Activated CD8-positive, alpha-beta memory T cell treated with anti-CD3 and anti-CD28 coated beads for 36 hours (primary cell): ENCODE results near the gene C6. TPM values are rescaled to one million over a fixed set of nuclear protein-coding genes. Genes with fewer than 3 reads are reported as not detected.
"Not testable (repeated sequence)": the region's sequence is repeated elsewhere in the genome, so short reads cannot be mapped to it uniquely, and the experiment has no call there.

ENCODE experiments used
- CTCF ChIA-PET: fragments of 350-600 bp; sonication (Branson Sonifier 250); formaldehyde crosslinking; loops from one replicate; lab custom pipeline; 2021; ENCODE audit warnings: antibody characterized with exemption; lab: Charles Lee
- POLR2A ChIA-PET: fragments of 350-600 bp; sonication (Branson Sonifier 250); formaldehyde crosslinking; loops from one replicate; lab custom pipeline; 2021; ENCODE audit warnings: antibody characterized with exemption; lab: Charles Lee
- total RNA-seq, 2 experiments: library from RNA; stranded (reverse); gene quantifications; one replicate each; pipeline ENCODE4 v1.2.3, GENCODE V29; 2021

Gene C6
- total RNA-seq, 2 experiments from 2014 or later = not detected

DNA sequence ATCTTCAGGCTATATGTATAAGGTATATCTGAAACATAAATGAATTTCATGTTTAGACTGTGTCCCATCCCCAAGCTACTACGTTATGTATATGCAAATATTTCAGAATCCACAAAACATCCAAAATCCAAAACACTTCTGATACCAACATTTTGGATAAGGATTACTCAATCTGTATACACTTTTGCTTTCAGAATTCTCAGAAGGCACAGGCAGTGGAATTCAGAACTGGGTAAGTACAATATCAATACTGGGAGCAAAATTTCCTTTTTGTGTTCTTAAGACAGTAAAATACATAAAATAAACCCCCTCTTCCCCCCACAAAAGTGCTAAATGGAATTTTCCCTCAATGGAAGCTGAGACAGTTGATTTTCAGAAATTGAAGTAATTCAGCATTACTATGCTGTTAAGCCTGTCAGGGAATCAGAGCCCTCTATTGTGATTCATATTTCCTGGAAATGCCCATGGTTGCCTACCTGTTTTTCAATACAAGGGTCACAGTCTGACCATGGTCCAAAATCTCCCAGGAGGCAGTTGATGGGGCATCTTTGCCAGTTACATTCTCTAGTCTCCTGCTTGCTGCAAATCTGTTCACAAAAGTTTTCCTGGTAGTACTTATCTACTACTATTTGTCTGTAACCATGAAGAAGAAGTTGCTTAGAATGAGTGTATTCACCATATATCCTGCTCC lies 12.1 kb downstream of the C6 start:
- CTCF ChIA-PET = no interaction called here
- POLR2A ChIA-PET = no interaction called here

GRCh38 chr5:41200506-41200905 lies 12.8 kb downstream of the C6 start:
- ChIA-PET CTCF (no interaction called here), POLR2A (no interaction called here)

DNA sequence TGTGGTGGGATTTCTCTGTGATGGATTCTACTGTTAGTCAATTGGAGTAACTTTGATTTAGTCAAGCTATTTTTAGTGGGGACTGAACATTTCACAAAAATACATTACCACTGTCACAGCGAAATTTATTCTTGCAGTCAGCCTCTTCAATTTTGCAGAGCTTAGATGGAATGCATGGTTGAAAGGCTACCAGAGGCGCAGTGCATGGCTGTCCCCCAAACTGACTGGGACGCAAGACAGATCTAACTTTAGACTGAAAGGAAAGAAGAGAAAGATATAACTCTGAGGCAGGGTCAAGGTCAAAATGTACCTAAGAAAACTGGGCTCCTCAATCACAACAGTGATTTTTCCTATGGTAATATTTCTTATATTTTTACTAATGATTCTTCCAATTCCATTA lies 13.7 kb downstream of the C6 start:
- ChIA-PET POLR2A (no interaction called here), CTCF (no interaction called here)

DNA sequence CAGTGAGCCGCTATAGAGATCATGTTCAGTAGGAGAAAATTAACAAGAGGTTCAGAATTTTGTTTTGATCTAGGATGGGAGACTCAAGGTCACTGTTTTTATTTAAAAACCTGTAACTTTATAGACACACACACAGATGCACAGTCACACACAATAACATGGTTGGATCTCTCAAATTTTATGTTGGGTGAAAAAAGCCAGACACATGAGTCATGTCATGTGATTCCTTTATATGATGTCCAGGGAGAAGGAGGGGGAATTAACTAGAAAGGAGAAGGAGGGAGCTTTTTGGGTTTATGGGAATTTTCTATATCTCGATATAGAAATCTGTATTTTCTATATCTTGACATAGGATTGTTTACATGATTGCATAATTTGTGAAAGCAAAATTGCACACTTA lies 17.1 kb downstream of the C6 start:
- ChIA-PET CTCF (no interaction called here), POLR2A (no interaction called here)

DNA sequence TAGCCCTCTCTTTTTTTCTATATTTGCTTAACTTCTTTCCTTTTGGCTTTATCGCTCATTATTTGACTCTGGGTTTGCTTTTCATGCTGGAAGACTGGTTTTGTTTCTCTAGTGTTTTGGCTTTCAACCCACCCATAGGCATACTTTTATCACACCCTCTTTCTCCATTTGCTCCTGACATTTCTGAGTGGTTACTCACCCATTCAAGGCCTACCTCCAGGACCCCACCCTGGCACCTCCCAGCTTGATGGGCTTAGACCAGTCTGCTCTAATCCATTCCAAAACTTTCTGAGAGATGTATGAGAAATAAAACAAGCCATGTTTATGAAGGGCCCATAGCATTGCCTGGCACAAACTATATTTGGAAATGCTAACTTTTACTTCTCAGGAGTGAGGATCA lies 18.1 kb downstream of the C6 start:
- CTCF ChIA-PET = no interaction called here
- POLR2A ChIA-PET = no interaction called here

GRCh38 chr5:41194339-41194738 lies 19.0 kb downstream of the C6 start:
- CTCF ChIA-PET = no interaction called here
- POLR2A ChIA-PET = no interaction called here

DNA sequence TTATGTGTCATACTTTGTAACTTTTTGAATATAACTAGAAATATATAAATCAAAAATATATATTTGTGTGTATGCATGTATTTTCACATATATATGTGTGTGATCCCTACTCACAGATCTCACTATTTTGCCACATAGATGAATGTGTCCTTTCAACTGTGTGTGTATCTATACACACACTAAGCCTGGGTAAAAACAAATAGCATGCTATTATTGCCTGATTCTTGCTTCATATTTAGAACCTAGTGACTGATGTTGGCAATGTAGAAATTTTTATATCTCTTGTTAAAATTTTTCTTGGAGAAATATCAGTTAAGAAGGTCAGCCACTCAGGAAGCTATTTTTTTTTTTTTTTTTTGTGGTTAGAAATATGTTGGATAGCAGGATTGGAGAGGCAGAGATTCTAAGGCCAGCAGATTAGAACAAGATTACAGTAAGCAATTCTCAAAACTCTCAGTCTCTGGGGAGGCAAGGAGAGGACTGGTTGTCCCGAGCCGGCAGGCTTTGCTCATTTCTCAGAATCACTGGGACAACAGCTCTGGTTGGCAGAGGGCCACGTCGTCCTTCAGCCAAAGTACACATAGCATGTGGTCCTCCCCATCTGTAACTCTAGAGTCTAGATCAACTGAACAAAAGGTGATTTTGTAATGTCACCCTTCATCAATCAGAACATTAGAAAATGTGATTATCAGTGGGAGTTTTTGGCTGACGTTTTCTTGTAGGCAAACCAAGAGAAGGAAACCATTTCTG lies 19.7 kb downstream of the C6 start:
- ChIA-PET POLR2A (no interaction called here), CTCF (no interaction called here)

GRCh38 chr5:41191249-41191648 lies 22.1 kb downstream of the C6 start:
- ChIA-PET CTCF (interaction anchor here (0.7 kb wide), 1 partner anchor 326 kb away, joined by 4 read pairs; no protein-coding TSS in a partner anchor), POLR2A (no interaction called here)

DNA sequence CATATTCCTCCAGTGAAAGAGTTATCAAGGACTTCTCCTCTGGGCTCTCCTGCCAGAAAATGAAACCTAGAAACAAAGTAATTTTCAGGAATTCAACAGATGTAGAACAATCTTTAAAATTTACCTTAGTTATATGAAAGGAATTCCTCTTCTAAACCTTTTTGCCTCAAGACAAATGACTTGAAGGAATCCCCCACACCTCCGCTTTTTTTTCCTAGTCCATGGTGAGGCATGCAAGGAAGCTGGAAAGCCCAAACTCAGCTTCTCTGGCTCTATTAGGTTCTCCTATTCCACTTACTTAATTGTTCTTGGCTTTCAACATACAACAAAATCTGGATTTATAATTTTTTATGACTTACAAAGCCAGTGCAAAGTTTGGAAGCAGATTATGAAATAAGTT lies 27.2 kb downstream of the C6 start:
- POLR2A ChIA-PET = no interaction called here
- CTCF ChIA-PET = no interaction called here

- CTCF ChIA-PET, POLR2A ChIA-PET: not testable (repeated sequence)
Observed at GRCh38 chr5:41183331-41183730, 30.0 kb downstream of the C6 start.

DNA sequence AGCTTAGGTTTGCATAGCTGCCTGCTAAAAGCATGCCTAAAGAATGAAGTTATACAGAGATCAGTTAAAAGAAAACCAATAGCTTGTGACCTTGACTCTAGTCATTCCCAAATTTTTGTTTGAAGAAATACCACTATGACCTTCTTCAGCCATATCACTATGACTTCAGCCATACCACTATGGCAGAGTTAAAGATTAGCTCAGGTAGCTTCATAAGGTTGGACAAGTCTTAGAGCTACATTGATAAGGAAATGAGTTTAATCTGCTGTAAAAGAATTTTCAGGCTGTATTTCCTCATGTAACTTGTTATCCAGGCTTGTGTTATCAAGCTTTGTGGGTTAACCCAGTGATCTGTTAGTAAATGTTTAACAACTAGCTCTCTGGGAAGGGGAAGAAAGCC lies 30.7 kb downstream of the C6 start:
- ChIA-PET CTCF (no interaction called here), POLR2A (no interaction called here)

DNA sequence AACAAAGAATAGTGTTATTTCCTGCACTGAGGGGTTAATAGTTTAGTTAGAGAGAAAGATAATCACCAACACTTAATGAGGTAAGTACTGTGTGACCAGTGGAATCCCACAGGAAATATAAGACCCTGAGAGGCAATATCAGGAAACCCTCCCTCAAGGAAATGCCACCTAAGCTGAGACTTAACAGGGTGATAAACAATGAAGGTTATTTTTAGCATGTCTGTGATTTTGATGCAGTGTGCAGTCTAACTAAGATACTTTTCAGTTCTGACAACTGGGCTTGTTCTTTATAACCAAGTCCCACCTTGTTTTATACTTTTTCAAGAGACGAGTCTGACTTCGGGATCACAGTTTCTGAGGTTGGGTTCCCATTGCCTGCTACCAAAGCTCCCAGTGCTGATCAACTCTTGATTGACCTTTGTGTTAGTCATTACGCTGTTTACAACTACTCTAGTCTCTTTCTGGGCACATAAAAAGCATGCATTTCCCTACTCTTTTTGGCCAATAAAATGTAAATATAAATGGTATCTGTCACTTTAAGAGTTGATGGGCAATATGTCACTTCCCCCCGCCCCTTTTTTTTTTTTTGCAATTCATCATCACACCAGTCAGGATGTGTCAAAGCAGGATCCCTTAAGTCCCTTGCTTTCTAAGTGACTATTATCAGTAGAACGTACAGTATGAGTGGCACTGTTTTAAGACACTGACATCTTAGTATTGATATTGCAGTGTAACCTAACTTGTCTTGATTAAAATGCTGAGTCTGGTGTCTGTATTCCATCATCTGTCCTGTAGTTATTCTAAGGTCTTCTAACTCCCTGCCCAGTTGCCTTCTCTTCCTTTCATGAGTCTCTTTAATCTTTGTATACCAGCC lies 31.4 kb downstream of the C6 start:
- ChIA-PET CTCF (no interaction called here), POLR2A (interaction anchor here (0.7 kb wide), 1 partner anchor 39 kb away, joined by 3 read pairs; no protein-coding TSS in a partner anchor)

DNA sequence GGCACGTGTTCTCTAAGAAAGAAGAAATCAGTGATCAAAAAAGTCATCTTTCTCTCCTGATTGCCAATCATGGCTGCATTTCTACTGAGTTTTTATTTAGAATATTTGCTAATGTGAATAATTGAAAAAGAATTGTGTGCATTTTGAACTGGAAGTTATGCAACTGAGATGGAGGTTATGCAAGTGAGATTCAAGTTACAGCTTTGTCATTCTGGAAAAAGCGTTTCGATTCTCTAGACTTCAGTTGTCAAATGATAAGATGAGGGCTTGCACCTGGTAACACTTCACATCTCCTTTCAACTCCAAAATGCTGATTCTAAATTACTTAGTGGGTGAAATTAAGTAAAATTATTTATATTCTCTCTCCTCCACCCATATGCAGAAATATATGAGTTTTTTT lies 36.4 kb downstream of the C6 start:
- ChIA-PET CTCF (no interaction called here), POLR2A (no interaction called here)

DNA sequence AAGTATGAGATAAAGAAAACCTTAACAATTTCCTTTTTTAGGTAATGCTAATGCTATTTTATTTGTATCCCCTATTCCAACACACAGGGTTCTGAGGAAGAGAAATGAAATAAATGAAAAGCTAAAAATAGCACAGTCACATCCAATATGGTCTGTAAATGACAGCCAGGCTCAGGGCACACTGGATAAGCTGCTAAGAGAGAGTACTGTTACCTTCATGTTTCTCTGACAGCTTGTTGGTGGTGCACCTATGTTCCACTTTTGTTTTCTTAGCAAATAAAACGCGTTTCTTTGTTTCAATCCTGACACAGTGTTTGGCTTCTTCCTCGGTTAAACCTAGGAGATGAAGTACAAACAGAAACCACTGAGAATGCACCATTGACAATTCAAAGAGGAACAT lies 41.3 kb downstream of the C6 start:
- CTCF ChIA-PET = no interaction called here
- POLR2A ChIA-PET = no interaction called here

- ChIA-PET POLR2A (no interaction called here), CTCF (no interaction called here)
Observed at GRCh38 chr5:41161271-41161670, 52.1 kb downstream of the C6 start.

DNA sequence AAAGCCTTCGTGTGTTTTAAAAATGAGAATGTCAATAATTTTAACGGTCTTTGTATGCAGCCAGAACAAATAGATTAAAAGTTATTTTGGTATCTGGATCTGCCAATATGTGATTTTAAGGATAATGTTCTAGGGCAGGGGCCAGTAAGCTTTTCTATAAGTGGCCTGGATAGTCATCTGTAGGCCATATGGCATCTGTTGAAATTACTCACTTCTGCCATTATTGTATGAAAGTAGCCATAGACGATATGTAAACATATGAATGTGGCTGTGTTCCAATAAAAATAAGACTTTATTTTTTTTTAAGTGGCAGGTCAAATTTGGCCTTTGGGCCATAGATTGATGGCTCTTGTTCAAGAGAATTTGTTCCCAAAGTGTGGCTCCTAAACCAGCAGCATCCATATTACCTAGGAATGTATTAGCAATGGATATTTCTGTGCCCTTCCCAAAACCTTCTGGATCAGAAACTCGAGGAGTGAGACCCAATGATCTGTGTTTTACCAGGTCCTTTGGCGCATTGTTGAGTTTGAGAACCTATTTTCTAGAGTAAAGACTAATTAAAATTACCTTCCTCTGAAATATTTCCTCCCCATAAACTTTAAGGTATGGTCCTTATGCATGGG lies 55.9 kb downstream of the C6 start:
- POLR2A ChIA-PET = no interaction called here
- CTCF ChIA-PET = no interaction called here

DNA sequence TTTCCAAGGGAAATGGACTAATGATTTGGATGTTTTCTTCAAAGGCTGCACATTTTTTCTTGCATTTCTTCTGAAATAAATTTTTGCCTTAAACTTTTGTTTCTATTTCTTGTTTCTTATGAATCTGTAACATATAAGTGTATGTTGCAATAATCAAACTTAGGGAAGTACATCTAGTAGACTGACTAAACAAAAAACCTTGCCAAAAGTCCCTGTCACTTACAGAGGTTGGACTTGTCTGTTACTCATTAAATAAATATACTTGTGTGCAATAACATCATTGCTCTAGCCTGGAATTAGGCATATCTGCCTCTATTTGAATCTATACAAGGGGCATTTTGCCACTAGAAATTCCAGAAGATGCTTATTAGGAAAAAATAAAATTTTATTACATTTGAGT lies 56.6 kb downstream of the C6 start:
- CTCF ChIA-PET = no interaction called here
- POLR2A ChIA-PET = no interaction called here

GRCh38 chr5:41154491-41154890 lies 58.8 kb downstream of the C6 start:
- CTCF ChIA-PET = no interaction called here
- POLR2A ChIA-PET = no interaction called here

DNA sequence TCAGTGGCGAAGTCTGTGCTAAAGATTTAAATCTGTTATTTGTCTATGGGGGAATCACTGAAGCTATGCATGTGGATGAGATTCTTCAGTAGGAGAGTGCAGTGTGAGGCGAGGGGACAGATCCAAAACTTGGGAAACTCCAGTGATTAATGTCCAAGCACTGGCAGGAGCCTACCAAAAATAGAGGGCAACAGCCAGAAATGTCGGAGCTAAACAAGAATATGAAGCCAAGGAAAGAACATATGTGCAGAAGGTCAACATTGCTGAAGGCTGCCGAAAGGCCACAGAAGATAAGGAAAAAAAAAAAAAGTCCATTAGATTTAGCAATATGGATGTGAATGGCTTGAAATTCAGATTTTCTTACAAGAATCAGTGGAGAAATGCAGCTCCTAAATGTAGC lies 61.8 kb downstream of the C6 start:
- ChIA-PET CTCF (no interaction called here), POLR2A (no interaction called here)

- POLR2A ChIA-PET = no interaction called here
Observed at GRCh38 chr5:41148448-41148847, 64.9 kb downstream of the C6 start.

More at GRCh38 chr5:41148448-41148847, 64.9 kb downstream of the C6 start:
- CTCF ChIA-PET = no interaction called here
